Activated T-helper 1 cell treated with anti-CD3 and anti-CD28 coated beads, Interleukin-12 subunit alpha, Interleukin-12 subunit beta, Interleukin-2, Interleukin-4 antibody, amounts not matched to agents 30 ng/mL and 10 ng/mL and 1 ng/mL, durations not matched to agents 14 hours and 24 hours and 36 hours (primary cell): ENCODE measurements around the gene EYS. TPM values are rescaled to one million over a fixed set of nuclear protein-coding genes. Genes with fewer than 3 reads are reported as not detected.

ENCODE experiments used
- DNase-seq: peaks from one replicate; pipeline ENCODE4 v3.0.0; 2021; ENCODE audit warnings: low spot score
- H3K27ac Mint-ChIP-seq: one replicate; pipeline ENCODE4 v1.8.0; 2021; ENCODE audit warnings: mild to moderate bottlenecking, mixed read lengths
- H3K27me3 Mint-ChIP-seq: one replicate; pipeline ENCODE4 v1.8.0; 2022; ENCODE audit warnings: mild to moderate bottlenecking, moderate library complexity, mixed read lengths; ENCODE audit not compliant: insufficient read depth
- H3K36me3 Mint-ChIP-seq: one replicate; pipeline ENCODE4 v1.8.0; 2021; ENCODE audit warnings: low read depth, mixed read lengths
- H3K4me1 Mint-ChIP-seq: one replicate; pipeline ENCODE4 v1.8.0; 2021; ENCODE audit warnings: low read depth, mixed read lengths
- H3K4me3 Mint-ChIP-seq: one replicate; pipeline ENCODE4 v1.8.0; 2021; ENCODE audit warnings: mild to moderate bottlenecking, moderate library complexity, mixed read lengths
- H3K9me3 Mint-ChIP-seq: one replicate; pipeline ENCODE4 v1.8.0; 2021; ENCODE audit warnings: mixed read lengths
- intact Hi-C: fragments of 100-400 bp; cut with micrococcal nuclease; formaldehyde crosslinking; loops from one replicate; pipeline ENCODE4 v1.15.1; 2024
- total RNA-seq: library from RNA; stranded (reverse); gene quantifications from 2 replicates; pipeline ENCODE4 v1.2.3, GENCODE V29; 2022

The EYS gene
- total RNA-seq, 1 donor from 2014 or later, result not detected

DNA sequence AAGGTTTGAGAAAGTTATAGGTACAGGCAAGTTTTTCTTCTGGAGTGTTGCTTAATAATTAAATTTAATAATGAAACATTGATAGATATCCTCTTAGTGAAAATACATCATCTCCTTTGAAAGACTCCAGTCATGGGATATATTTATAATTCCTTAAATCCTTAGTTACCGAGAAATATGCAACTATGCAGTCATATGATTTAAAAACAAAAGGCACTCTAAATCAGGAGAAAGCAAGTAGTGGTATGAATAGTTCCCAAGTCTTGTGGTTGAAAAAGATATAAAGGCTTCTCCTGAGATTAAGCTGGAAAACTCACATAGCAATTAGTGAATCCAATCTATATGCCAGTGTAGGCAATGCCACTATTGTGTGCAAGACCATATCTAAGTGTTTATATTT is 475.4 kb downstream of the EYS start:
- intact Hi-C loops, result no loop called here
- no peak overlapping the region for H3K4me3 Mint-ChIP-seq
- H3K4me1 Mint-ChIP-seq, result no peaks in the 10 kb centered on the region
- H3K27me3 Mint-ChIP-seq, result no peaks in the 10 kb centered on the region
- H3K27ac Mint-ChIP-seq, result no peak overlapping the region
- H3K9me3 Mint-ChIP-seq, result peaks cover 15% of the 10 kb centered on the region
- H3K36me3 Mint-ChIP-seq, result no peaks in the 10 kb centered on the region
- DNase-seq, result no peak

DNA sequence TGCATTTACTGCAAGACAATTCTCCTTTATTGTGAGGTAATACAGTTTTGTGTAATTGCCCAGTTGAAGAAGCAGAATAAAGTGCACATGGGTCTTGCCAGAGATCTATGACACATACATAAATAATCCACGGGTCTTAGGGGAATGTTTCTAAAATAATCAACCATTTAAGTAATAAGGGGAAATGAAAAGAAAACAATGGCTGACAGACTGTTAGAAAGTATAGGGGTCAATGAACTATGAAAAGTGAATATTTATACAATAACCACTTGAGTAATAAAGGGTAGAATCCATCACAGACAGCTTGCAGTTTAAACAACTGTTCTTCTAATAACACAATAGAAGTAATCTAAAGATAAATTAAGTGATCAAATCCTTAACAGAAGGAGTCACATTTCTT is 477.2 kb downstream of the EYS start:
- H3K27me3 Mint-ChIP-seq, result no peaks in the 10 kb centered on the region
- intact Hi-C loops, result no loop called here
- peaks cover 15% of the 10 kb centered on the region for H3K9me3 Mint-ChIP-seq
- DNase-seq, result no peak
- H3K36me3 Mint-ChIP-seq, result no peaks in the 10 kb centered on the region
- H3K4me1 Mint-ChIP-seq, result no peaks in the 10 kb centered on the region
- H3K27ac Mint-ChIP-seq, result no peak overlapping the region
- no peak overlapping the region for H3K4me3 Mint-ChIP-seq

DNA sequence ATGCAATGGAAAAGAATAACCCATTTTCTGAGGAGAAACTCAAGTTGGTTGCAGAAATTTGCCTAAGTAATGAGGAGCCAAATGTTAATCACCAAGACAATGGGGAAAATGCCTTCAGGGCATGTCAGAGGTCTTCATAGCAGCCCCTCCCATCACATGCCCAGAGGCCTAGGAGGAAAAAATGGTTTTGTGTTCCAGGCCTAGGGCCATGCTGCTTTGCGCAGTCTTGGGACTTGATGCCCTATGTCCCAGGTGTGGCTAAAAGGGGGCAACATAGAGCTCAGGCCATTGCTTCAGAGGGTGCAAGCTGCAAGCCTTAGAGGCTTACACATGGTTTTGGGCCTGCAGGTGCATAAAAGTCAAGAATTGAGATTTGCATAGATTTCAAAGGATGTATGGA is 485.9 kb downstream of the EYS start:
- H3K9me3 Mint-ChIP-seq, result peaks cover 32% of the 10 kb centered on the region
- no peak for DNase-seq
- no peaks in the 10 kb centered on the region for H3K36me3 Mint-ChIP-seq
- no peak overlapping the region for H3K4me3 Mint-ChIP-seq
- H3K4me1 Mint-ChIP-seq, result no peaks in the 10 kb centered on the region
- intact Hi-C loops, result loop anchor here (5.0 kb wide), 1 partner anchor 1471 kb away; no protein-coding TSS in a partner anchor
- no peaks in the 10 kb centered on the region for H3K27me3 Mint-ChIP-seq
- no peak overlapping the region for H3K27ac Mint-ChIP-seq

DNA sequence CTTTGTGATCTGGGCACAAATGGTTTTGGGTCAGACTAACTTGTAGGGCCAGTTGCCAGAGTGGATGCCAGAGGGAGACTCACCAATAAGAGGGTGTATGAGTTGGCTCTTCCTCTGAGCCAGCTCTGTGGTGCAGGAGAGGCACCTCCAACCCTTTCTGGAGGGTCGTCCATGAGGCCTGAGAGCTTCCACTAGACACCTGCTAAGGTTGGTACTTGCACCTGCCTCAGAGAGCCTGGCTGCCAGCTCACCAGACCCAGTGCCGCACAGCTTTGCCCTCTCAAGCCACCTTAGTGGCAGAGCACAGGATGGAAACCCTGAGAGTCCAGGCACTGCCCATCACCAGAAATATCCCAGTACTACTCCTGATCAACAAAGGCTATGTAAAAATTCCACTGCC is 504.3 kb downstream of the EYS start:
- no peak for DNase-seq
- no peak overlapping the region for H3K4me3 Mint-ChIP-seq
- no peaks in the 10 kb centered on the region for H3K36me3 Mint-ChIP-seq
- intact Hi-C loops, result no loop called here
- H3K9me3 Mint-ChIP-seq, result peaks cover 19% of the 10 kb centered on the region
- H3K27me3 Mint-ChIP-seq, result no peaks in the 10 kb centered on the region
- H3K4me1 Mint-ChIP-seq, result no peaks in the 10 kb centered on the region
- no peak overlapping the region for H3K27ac Mint-ChIP-seq

DNA sequence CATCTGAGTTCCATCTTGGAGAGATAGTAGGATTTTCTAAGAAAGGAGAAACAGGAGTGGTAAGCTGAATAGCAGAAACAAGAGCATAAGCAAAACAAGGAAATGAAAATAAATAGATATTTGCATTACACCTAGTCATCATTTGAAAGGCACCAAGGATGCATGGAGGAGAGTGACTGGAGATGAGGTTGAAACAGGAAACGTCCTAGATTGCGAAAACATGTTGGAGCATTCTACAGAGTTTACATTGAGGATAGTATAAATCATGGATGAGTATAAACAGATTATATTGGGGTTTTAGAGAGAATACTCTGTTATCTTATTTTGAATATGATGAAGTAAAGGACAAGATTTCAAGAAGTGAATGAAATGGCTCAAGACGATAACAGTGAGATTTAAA is 507.3 kb downstream of the EYS start:
- Mint-ChIP-seq H3K27ac (no peak overlapping the region), H3K4me3 (no peak overlapping the region), H3K9me3 (peaks cover 12% of the 10 kb centered on the region), H3K27me3 (no peaks in the 10 kb centered on the region), H3K36me3 (no peaks in the 10 kb centered on the region), H3K4me1 (no peaks in the 10 kb centered on the region)
- intact Hi-C loops, result no loop called here
- no peak for DNase-seq

DNA sequence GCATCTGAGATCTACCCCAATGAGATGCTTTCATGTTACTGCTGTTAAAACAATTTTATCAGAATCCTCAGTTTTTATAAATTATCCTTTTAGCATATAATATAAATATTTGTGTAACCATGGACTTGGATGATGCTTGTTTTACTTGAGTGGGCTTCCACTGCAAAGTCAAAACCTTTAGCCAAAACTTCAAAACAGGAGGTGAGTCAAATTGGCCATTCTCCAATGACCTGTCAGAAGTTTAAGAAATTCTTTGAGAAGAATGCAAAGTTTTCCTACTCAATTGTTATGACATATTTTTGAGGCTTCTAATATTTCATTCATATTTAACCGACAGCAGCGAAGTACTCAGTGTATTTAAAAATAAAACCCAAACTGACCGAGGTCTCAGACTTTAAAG is 507.9 kb downstream of the EYS start:
- intact Hi-C loops, result no loop called here
- H3K27me3 Mint-ChIP-seq, result no peaks in the 10 kb centered on the region
- H3K36me3 Mint-ChIP-seq, result no peaks in the 10 kb centered on the region
- H3K27ac Mint-ChIP-seq, result no peak overlapping the region
- DNase-seq, result no peak
- peaks cover 12% of the 10 kb centered on the region for H3K9me3 Mint-ChIP-seq
- H3K4me1 Mint-ChIP-seq, result no peaks in the 10 kb centered on the region
- no peak overlapping the region for H3K4me3 Mint-ChIP-seq

DNA sequence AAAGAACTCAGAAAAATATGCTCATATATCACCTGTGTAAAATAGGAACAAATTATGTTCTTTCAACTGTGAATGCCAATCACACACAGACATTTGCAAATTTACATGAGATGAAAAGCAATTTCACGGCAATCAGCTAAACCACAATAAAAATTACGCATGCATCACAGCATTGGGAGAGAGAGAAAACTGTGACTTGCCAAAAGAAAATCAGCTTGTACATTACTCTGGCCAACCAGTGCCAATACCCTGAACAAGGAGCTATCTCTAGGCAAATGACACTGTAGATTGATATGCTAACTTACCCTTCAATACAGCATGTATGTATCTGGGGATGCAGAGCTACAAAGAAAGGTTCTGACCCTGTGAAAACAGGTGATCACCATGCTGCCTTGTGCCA is 515.6 kb downstream of the EYS start:
- H3K27ac Mint-ChIP-seq, result no peak overlapping the region
- no peaks in the 10 kb centered on the region for H3K9me3 Mint-ChIP-seq
- H3K4me3 Mint-ChIP-seq, result no peak overlapping the region
- no peaks in the 10 kb centered on the region for H3K27me3 Mint-ChIP-seq
- no peaks in the 10 kb centered on the region for H3K36me3 Mint-ChIP-seq
- no peaks in the 10 kb centered on the region for H3K4me1 Mint-ChIP-seq
- no peak for DNase-seq
- intact Hi-C loops, result no loop called here

DNA sequence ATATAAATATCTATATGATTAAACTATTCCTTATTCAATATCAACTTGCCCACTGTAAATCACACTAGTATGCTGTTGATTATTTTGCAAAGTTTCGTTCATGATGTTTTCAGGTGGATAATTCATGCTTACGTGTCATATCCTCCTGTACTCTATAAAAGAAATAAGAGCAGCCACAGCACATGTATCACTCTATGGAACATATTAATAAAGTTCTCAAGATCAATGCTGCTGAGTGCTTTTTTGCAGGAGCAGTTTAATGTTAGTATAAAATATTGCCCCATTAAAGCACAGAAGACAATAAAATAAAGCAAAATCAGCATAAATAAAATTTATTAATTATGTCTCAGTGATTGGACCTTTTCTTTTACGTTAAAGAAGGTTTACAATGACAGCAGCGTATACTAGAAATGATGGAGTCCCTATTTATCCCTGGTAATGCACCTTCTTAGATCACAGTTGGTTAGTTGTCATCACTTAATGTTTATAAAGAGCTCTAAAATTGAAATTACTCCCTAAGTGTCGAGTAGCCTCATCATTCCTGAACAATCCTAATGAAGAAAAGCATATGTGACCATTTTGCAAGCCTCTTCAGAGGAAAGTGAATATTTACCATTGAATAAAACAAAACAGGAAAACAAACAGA is 517.7 kb downstream of the EYS start:
- no peaks in the 10 kb centered on the region for H3K27me3 Mint-ChIP-seq
- no peaks in the 10 kb centered on the region for H3K4me1 Mint-ChIP-seq
- H3K27ac Mint-ChIP-seq, result no peak overlapping the region
- no peak for DNase-seq
- H3K4me3 Mint-ChIP-seq, result no peak overlapping the region
- no peaks in the 10 kb centered on the region for H3K36me3 Mint-ChIP-seq
- intact Hi-C loops, result no loop called here
- H3K9me3 Mint-ChIP-seq, result peaks cover 6% of the 10 kb centered on the region

DNA sequence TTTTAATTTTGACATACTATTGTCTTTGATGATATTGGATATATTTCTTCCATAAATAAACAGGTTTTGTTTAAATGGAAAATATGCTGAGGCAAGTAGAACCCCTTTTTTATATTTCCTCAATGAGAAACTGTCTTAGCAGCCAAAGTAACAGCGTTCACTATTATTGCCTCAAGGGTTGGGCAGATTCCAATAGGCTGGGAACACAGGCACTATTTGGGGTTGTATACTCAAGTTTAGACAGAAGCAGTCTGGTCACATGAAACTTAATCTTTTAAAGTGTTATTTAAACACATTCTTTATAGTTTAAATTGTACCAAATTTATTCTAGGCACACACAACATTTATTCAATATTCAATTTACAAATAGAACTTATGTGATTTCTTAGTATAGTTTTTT is 520.2 kb downstream of the EYS start:
- no peaks in the 10 kb centered on the region for H3K36me3 Mint-ChIP-seq

DNA sequence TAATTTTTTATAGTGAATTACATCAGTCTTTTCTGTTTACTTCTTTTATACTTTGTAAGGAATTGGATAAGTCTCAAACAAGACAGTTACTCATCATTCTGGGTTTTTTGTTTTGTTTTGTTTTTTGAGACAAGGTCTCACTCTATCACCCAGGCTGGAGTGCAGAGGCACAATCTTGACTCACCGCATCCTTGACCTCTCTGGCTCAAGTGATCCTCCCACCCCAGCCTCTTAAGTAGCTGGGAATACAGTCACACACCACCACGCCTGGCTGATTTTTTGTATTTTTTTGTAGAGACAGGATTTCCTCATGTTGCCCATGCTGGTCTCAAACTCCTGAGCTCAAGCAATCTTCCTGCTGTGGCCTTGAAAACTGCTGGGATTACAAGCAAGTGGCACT is 524.3 kb downstream of the EYS start:
- intact Hi-C loops, result no loop called here
- H3K27me3 Mint-ChIP-seq, result no peaks in the 10 kb centered on the region
- H3K27ac Mint-ChIP-seq, result no peak overlapping the region
- no peaks in the 10 kb centered on the region for H3K36me3 Mint-ChIP-seq
- no peaks in the 10 kb centered on the region for H3K4me1 Mint-ChIP-seq
- H3K9me3 Mint-ChIP-seq, result peaks cover 13% of the 10 kb centered on the region
- H3K4me3 Mint-ChIP-seq, result no peak overlapping the region
- DNase-seq, result no peak

More for the DNA sequence above, 520.2 kb downstream of the EYS start:
- intact Hi-C loops, result no loop called here
- H3K4me3 Mint-ChIP-seq, result no peak overlapping the region
- no peaks in the 10 kb centered on the region for H3K4me1 Mint-ChIP-seq
- no peak for DNase-seq
- H3K27ac Mint-ChIP-seq, result no peak overlapping the region
- H3K9me3 Mint-ChIP-seq, result peaks cover 6% of the 10 kb centered on the region
- no peaks in the 10 kb centered on the region for H3K27me3 Mint-ChIP-seq

DNA sequence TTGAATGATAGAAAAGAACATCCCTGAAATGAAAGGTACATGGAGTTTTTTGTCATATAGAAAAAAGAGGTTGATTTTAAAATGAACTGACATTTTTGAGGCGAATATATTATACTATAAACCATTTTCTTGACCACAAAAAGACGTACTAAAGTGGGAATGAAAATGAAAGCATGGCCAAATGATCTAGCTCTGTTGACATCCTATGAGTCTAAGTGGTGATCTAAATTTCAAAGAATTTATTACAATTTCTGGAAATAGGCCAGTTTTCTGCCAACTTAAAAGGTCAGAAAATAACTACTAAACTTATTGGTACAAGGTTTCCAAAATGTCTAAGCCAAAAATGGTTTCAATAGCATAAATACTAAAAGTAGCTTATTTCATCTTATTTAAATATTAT is 536.8 kb downstream of the EYS start:
- DNase-seq, result no peak
- H3K27me3 Mint-ChIP-seq, result no peaks in the 10 kb centered on the region
- no peak overlapping the region for H3K4me3 Mint-ChIP-seq
- intact Hi-C loops, result no loop called here
- no peaks in the 10 kb centered on the region for H3K9me3 Mint-ChIP-seq
- no peak overlapping the region for H3K27ac Mint-ChIP-seq
- H3K4me1 Mint-ChIP-seq, result no peaks in the 10 kb centered on the region
- no peaks in the 10 kb centered on the region for H3K36me3 Mint-ChIP-seq

DNA sequence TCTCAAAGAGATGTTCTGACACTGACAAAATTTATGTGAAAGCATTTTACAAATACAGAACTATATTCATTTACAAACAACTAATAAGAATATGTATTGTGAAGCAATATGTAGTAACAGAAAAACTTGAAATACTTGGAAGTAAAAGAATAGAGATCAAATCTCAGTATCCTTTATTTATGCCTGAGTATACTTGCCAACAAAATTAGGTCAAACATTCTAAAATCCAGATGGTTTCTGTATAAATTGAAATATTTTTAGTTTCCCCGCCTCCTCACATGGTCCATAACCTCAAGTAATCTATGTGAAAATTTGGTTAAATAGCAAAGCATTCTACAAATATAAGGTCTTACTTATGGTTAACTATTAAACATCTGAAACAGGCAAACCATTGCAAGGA is 545.4 kb downstream of the EYS start:
- Mint-ChIP-seq H3K27me3 (no peaks in the 10 kb centered on the region), H3K4me1 (no peaks in the 10 kb centered on the region)
- intact Hi-C loops, result no loop called here

DNA sequence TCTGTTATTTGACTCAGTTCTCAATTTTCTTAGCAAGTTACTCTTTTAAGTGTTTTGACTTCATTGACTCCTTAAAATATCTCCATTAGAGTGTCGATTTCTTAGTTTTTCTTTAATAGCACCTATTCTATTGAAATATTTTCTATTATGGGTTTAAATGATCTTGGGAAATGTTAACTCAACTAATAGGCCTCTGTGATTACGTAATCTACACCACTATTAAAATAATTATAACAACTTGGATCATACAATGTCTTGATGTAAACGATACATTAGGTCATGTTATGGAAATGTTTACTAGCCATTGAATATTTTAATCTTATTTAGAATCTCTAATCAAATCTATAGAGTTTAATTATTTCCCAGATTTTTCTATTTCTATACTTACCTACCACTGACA is 550.0 kb downstream of the EYS start:
- peaks cover 13% of the 10 kb centered on the region for H3K9me3 Mint-ChIP-seq
- H3K36me3 Mint-ChIP-seq, result no peaks in the 10 kb centered on the region
- intact Hi-C loops, result no loop called here
- no peaks in the 10 kb centered on the region for H3K27me3 Mint-ChIP-seq
- H3K4me1 Mint-ChIP-seq, result no peaks in the 10 kb centered on the region
- no peak overlapping the region for H3K4me3 Mint-ChIP-seq
- no peak for DNase-seq
- no peak overlapping the region for H3K27ac Mint-ChIP-seq

More for the DNA sequence above, 545.4 kb downstream of the EYS start:
- no peaks in the 10 kb centered on the region for H3K36me3 Mint-ChIP-seq
- no peak overlapping the region for H3K27ac Mint-ChIP-seq
- no peak for DNase-seq
- H3K9me3 Mint-ChIP-seq, result peaks cover 11% of the 10 kb centered on the region
- H3K4me3 Mint-ChIP-seq, result no peak overlapping the region

DNA sequence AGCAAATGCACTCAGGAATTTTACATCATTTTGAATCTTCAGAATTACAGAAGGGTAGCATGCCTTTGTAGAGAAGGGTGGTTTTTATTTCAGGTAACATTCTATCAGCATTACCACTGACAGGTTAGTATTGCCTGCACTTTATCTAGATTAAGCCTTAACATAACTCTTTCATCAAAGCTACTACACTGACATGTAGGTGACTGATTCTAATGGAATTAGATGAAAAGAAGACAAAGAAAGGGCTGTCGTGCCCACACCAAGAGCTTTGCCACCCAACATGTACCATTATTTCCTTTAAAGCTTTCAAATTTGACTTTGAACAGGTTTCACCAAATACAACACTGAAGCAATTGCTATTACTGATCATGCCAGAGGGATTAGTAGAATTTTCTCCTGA is 551.9 kb downstream of the EYS start:
- Mint-ChIP-seq H3K4me1 (no peaks in the 10 kb centered on the region), H3K4me3 (no peak overlapping the region), H3K9me3 (peaks cover 13% of the 10 kb centered on the region), H3K36me3 (no peaks in the 10 kb centered on the region), H3K27me3 (no peaks in the 10 kb centered on the region), H3K27ac (no peak overlapping the region)
- intact Hi-C loops, result no loop called here
- DNase-seq, result no peak
